ENCODE measurements around the gene DOCK10.
"Not testable (repeated sequence)": the region's sequence is repeated elsewhere in the genome, so short reads cannot be mapped to it uniquely, and the experiment has no call there.

DOCK10 gene

DNA sequence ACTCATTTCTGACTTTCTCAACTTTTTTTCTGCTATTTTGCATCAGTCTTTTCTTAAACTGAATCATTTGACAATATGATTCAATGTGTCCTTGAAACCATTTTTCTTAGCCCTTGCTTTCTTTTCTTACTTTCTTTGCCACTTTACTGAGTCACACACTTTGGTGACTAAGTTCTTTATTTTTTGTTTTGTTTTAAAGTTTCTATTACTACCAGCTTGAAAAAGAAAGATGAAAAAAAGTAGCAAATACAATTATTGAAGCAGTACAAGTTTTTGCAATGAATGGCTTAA, 116.5 kb downstream of the DOCK10 start:
- in situ Hi-C loops (cut with MboI; ENCODE audit: low sequenced_read_pairs, unreplicated experiment) = no loop called here
- TF ChIP-seq, protein P1, sequence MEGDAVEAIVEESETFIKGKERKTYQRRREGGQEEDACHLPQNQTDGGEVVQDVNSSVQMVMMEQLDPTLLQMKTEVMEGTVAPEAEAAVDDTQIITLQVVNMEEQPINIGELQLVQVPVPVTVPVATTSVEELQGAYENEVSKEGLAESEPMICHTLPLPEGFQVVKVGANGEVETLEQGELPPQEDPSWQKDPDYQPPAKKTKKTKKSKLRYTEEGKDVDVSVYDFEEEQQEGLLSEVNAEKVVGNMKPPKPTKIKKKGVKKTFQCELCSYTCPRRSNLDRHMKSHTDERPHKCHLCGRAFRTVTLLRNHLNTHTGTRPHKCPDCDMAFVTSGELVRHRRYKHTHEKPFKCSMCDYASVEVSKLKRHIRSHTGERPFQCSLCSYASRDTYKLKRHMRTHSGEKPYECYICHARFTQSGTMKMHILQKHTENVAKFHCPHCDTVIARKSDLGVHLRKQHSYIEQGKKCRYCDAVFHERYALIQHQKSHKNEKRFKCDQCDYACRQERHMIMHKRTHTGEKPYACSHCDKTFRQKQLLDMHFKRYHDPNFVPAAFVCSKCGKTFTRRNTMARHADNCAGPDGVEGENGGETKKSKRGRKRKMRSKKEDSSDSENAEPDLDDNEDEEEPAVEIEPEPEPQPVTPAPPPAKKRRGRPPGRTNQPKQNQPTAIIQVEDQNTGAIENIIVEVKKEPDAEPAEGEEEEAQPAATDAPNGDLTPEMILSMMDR (IDR thresholded peaks at IDR 0.05; ENCODE audit: borderline replicate concordance, control extremely low read depth, extremely low read depth, insufficient read depth, missing control alignments) = no peak
- no peak for DNase-seq (ENCODE audit: low spot score)

DNA sequence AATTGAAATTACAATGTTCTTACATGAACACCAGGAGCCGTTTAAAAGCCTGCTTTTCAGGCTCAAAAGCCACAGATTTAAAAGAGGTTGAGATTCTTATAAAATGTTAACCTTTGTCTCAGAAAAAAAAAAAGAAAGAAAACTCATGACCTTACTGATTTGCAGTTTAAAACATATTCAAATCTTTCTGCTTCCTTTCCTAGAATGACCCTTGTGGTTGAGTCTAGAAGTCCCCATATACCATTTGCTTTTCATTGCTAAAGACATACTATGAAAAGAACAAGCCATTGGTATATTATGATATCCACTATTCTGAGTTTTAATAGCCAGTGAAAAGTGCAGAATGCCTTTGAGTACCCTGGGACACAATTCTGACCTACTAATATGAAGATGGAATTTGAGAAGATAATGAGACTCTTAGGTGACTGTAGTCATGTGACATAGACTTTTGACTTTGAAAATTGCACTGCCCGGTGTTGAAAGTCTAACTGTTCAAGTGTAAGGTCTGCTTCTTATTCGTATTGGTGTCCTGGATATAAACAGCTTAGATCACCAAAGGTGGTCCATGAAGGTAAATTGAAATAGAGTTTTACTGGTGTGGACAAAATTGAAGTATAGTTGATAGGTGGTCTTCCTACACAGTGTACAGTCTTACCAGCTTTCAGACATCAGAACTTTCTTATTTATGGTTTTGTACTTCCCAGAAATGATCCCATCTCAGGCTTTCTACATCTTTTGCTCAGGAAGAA, 117.0 kb downstream of the DOCK10 start:
- TF ChIP-seq, protein P1 (IDR thresholded peaks at IDR 0.05; ENCODE audit: borderline replicate concordance, control extremely low read depth, extremely low read depth, insufficient read depth, missing control alignments) = no peak
- no peak for DNase-seq (ENCODE audit: low spot score)
- in situ Hi-C loops (cut with MboI; ENCODE audit: low sequenced_read_pairs, unreplicated experiment) = no loop called here

- in situ Hi-C loops (cut with MboI; ENCODE audit: low sequenced_read_pairs, unreplicated experiment) = no loop called here
- no peak for DNase-seq (ENCODE audit: low spot score)
- TF ChIP-seq, protein P1 (IDR thresholded peaks at IDR 0.05; ENCODE audit: borderline replicate concordance, control extremely low read depth, extremely low read depth, insufficient read depth, missing control alignments) = no peak
Observed at GRCh38 chr2:224924631-224925030, 117.6 kb downstream of the DOCK10 start.

DNA sequence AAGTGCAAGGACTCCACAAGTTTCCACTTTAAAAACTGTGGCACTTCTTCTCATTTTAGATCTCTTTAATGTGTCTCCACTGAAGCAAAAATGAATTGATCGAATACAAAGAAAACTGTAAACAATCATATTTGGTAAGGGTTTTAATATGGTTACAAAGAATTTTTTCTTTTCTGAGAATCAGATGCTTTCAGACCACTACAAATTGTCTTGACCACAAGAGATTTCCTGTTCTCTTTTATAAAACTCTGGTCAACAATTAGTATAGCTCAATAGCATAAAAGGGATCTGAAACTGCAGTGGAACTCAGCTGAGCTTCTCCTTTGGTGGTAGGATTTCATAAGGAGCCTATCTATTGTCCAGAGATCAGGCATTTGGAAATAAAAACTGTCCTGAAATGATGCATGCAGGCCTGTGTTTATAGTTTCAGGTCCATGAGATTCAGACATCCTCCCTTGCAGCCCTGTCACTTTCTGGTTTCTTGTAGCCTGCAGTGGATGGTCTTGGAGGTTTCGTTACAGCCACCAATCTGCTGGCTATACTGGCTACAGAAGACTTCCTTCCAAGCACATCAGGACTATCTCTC, 120.0 kb downstream of the DOCK10 start:
- peak; percentile 53 for DNase-seq (ENCODE audit: low spot score)
- in situ Hi-C loops (cut with MboI; ENCODE audit: low sequenced_read_pairs, unreplicated experiment) = no loop called here
- TF ChIP-seq, protein P1 (IDR thresholded peaks at IDR 0.05; ENCODE audit: borderline replicate concordance, control extremely low read depth, extremely low read depth, insufficient read depth, missing control alignments) = no peak

GRCh38 chr2:224919472-224920110, 122.7 kb downstream of the DOCK10 start:
- in situ Hi-C loops (cut with MboI; ENCODE audit: low sequenced_read_pairs, unreplicated experiment) = no loop called here
- TF ChIP-seq, protein P1 (IDR thresholded peaks at IDR 0.05; ENCODE audit: borderline replicate concordance, control extremely low read depth, extremely low read depth, insufficient read depth, missing control alignments) = no peak
- no peak for DNase-seq (ENCODE audit: low spot score)

DNA sequence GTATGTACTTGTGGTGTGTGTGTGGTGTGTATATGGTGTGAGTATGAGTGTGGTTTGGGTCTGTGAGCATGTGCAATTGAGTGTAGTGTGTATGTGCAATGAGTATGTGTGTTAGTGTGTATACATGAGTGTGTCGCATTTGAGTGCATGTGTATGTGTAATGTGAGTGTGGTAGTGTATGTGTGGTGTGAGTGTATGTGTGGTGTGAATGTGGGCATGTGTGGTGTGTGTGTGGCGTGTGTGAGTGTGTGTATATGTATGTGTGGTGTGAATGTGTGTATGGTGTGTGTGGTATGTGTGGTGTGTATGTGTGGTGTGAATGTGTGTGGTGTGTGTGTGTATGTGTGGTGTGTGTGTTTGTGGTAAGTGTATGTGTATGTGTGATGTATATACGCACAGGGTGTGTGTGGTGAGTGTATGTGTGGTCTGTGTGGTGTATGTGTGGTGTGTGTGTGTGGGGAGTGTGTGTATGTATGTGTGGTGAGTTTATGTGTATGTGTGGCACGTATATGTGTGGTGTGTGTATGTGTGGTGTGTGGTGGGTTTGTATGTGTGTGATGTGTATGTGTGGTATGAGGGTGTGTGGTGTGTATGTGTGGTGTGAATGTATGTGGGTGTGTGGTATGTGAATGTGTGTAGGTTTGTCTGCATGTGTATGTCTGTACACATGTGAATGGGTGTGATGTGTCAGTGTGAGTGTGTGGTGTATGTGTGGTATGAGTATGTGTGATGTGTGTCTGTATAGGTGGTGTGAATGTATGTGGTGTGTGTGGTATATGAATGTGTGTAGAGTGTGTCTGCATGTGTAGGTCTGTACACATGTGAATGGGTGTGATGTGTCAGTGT, 123.4 kb downstream of the DOCK10 start:
- TF ChIP-seq, protein P1 (IDR thresholded peaks at IDR 0.05; ENCODE audit: borderline replicate concordance, control extremely low read depth, extremely low read depth, insufficient read depth, missing control alignments) = no peak
- in situ Hi-C loops (cut with MboI; ENCODE audit: low sequenced_read_pairs, unreplicated experiment) = no loop called here
- DNase-seq (ENCODE audit: low spot score) = no peak

DNA sequence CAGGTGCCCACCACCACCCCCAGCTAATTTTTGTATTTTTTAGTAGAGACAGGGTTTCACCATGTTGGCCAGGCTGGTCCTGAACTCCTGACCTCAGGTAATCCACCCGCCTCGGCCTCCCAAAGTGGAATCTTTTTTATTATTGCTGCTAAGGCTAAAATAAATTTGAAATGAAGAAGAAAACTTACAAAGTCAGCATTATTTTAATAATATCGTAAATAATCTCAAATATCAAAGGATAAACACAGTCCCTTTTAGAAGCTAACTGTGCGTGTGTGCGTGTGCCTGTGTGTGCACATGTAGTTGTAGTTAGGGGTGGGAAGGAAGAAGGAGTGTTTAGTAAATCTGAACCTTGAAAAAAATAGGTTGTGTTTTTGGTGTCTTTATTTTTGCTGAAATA, 125.0 kb downstream of the DOCK10 start:
- in situ Hi-C loops (cut with MboI; ENCODE audit: low sequenced_read_pairs, unreplicated experiment); DNase-seq (ENCODE audit: low spot score): not testable (repeated sequence)
